Esophagus muscularis mucosa (tissue), 4 donors: ENCODE measurements around the gene RPS21. TPM values are rescaled to one million over a fixed set of nuclear protein-coding genes. Genes with fewer than 3 reads are reported as not detected.

ENCODE experiments used
- DNase-seq: peaks from one replicate; pipeline ENCODE4 v3.0.0-alpha.2; 2017; ENCODE audit errors: extremely low spot score
- H3K27ac ChIP-seq, 4 donors: fragments of 200-600 bp; sonication (generic); replicated peaks in 1 of 4; 1 replicate in 3 of 4; 2 replicates in 1 of 4; pipeline ENCODE4 v1.5.1; 2016 to 2019; ENCODE audit warnings: mild to moderate bottlenecking in 1 of 4
- H3K27me3 ChIP-seq, 4 donors: fragments of 200-600 bp; sonication (generic); one replicate each; pipeline versions ENCODE4 v1.5.1 to v1.6.0; 2016 to 2019
- H3K36me3 ChIP-seq, 4 donors: fragments of 200-600 bp; sonication (generic); one replicate each; pipeline ENCODE4 v1.5.1; 2016 to 2019
- H3K4me1 ChIP-seq, 4 donors: fragments of 200-600 bp; sonication (generic); one replicate each; pipeline ENCODE4 v1.5.1; 2016 to 2019
- H3K4me3 ChIP-seq, 4 donors: fragments of 200-600 bp; sonication (generic); 1 replicate in 2 of 4; 2 replicates in 2 of 4; pipeline ENCODE4 v1.5.1; 2016 to 2019; ENCODE audit warnings: mild to moderate bottlenecking in 4 of 4, moderate library complexity in 1 of 4
- H3K9me3 ChIP-seq, 4 donors: fragments of 200-600 bp; sonication (generic); 1 replicate in 3 of 4; 2 replicates in 1 of 4; pipeline ENCODE4 v1.5.1; 2016 to 2019
- EP300 ChIP-seq: sonication (generic); formaldehyde crosslinking; IDR thresholded peaks from one replicate; pipeline ENCODE4 v1.6.1; 2017; ENCODE audit warnings: antibody characterized with exemption
- POLR2A ChIP-seq: fragments of 450-650 bp; IDR thresholded peaks from one replicate; pipeline ENCODE4 v1.6.1; 2017; ENCODE audit warnings: antibody characterized with exemption, moderate library complexity, mild to moderate bottlenecking, low read depth
- POLR2AphosphoS5 ChIP-seq, 2 donors: sonication (generic); formaldehyde crosslinking; IDR thresholded peaks; one replicate each; pipeline ENCODE4 v1.6.1; 2017; ENCODE audit warnings: antibody characterized with exemption in 2 of 2
- WGBS: methylation state at CpG from one replicate; pipeline ENCODE4 v1.1.5; 2018; 5-methylcytosine and 5-hydroxymethylcytosine counted together
- intact Hi-C: fragments of 100-400 bp; cut with DNase I; formaldehyde crosslinking; loops from one replicate; pipeline ENCODE4 v1.15.1; 2023
- total RNA-seq, 4 donors: library from RNA; depleted of rRNA; stranded (reverse); fragments of >200 nt; gene quantifications; one replicate each; pipeline versions ENCODE4 v1.1.0 to v1.2.1, GENCODE V29; 2016
- TF ChIP-seq, protein P1 (sequence below), 3 experiments: fragments of 200-600 bp in 2 of 3; fragments of 450-650 bp in 1 of 3; sonication (generic) in 2 of 3; IDR thresholded peaks; one replicate each; pipeline ENCODE4 v1.5.1; 2017 to 2019; ENCODE audit warnings: antibody characterized with exemption in 3 of 3, mild to moderate bottlenecking in 2 of 3, moderate library complexity in 1 of 3

Gene RPS21
- total RNA-seq, 4 donors from 2014 or later = 581 to 2,787 (median 1,391) TPM

DNA sequence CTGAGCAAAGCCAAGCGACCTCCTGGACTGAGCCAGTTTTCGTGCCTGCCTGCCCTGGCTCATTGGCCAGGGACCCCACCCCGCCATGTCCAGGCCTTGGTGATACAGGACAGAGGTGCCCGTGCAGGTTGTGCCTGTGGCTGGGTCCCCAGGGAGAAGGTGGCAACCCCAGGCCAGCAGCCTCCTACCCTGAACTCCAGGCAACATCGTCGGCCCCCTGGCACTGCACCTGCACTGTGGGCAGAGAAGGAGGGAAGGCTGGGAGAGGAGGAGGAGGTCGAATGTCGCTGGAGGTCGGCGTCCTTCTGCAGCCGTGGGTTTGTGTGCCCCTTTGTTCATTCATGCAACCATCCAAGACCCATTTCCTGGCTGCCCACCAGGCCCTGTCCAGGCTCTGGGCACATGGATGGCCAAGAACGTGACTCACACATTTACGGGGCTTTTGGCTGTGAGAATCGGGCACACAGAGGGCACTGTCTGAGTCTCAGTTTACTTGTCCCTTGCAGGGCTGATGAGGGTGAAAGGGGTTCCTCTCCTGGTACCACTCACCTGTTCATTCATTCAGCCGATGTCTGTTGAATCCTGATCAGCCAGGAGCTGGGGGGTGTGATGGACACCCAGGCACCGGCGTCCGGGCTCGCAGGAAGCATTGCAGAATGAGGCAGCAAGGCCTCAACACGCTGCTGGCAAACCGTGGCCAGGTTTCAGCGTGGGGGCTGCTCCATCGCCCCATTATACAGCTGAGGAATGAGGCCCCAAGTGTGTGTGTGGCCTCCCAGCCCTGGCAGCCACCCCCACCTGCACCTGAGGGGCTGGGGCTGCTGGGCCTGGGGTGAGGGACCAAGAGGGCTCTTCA, 42.8 kb downstream of the RPS21 start:
- no peaks in the 10 kb centered on the region for H3K36me3 ChIP-seq
- no peak overlapping the region for H3K27ac ChIP-seq
- intact Hi-C loops = loop anchor here (5.0 kb wide), 1 partner anchor 63 kb away; no protein-coding TSS in a partner anchor
- TF ChIP-seq POLR2AphosphoS5 (IDR thresholded peaks at IDR 0.05) (no peak), EP300 (no peak), POLR2A (no peak)
- TF ChIP-seq, protein P1, sequence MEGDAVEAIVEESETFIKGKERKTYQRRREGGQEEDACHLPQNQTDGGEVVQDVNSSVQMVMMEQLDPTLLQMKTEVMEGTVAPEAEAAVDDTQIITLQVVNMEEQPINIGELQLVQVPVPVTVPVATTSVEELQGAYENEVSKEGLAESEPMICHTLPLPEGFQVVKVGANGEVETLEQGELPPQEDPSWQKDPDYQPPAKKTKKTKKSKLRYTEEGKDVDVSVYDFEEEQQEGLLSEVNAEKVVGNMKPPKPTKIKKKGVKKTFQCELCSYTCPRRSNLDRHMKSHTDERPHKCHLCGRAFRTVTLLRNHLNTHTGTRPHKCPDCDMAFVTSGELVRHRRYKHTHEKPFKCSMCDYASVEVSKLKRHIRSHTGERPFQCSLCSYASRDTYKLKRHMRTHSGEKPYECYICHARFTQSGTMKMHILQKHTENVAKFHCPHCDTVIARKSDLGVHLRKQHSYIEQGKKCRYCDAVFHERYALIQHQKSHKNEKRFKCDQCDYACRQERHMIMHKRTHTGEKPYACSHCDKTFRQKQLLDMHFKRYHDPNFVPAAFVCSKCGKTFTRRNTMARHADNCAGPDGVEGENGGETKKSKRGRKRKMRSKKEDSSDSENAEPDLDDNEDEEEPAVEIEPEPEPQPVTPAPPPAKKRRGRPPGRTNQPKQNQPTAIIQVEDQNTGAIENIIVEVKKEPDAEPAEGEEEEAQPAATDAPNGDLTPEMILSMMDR (IDR thresholded peaks at IDR 0.05) = no peak
- peaks cover 10 to 18% (median 15%) of the 10 kb centered on the region in 4 donors for H3K4me1 ChIP-seq
- no peak for DNase-seq
- H3K9me3 ChIP-seq = no peaks in the 10 kb centered on the region
- no peak overlapping the region for H3K4me3 ChIP-seq
- 76% methylated on average over 11 of the region's 23 CpGs for WGBS
- H3K27me3 ChIP-seq = peaks cover 0 to 43% (median 0%) of the 10 kb centered on the region in 4 donors

DNA sequence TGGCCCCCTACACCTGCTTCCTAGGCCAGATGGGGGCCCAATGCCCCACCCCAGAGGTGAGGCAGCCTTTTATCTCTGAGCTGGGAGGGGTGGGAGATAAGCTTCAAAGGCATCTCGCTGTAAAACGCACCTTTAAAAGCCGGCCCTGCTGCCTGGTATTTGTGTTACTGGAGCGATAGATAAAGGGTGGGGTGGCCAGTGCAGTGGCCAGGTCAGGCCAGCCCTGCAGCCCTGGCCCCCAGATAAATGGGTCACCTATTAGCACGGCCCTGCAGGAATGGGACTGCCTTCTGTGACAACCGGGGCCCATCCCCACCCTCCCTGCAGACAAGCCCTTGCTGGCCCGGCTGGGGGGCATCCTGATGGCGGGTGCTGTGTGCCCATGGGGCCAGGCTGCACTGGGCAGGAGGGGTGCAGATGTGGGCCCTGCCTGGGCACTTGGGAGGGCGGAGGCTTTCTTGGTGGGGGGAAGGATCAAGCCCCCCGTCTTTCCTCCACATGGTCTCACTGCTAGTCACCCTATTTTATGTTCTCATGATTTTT, 43.5 kb downstream of the RPS21 start:
- Histone ChIP-seq H3K4me3 (no peak overlapping the region), H3K27ac (no peak overlapping the region), H3K9me3 (no peaks in the 10 kb centered on the region), H3K4me1 (peaks cover 10 to 19% (median 15%) of the 10 kb centered on the region in 4 donors), H3K27me3 (peaks cover 0 to 36% (median 0%) of the 10 kb centered on the region in 4 donors), H3K36me3 (no peaks in the 10 kb centered on the region)
- WGBS = 87% methylated on average over 5 of the region's 10 CpGs
- TF ChIP-seq POLR2A = no peak
- TF ChIP-seq EP300 = no peak
- TF ChIP-seq POLR2AphosphoS5 (IDR thresholded peaks at IDR 0.05) = no peak
- TF ChIP-seq, protein P1 (IDR thresholded peaks at IDR 0.05) = no peak
- DNase-seq = no peak
- intact Hi-C loops = no loop called here

DNA sequence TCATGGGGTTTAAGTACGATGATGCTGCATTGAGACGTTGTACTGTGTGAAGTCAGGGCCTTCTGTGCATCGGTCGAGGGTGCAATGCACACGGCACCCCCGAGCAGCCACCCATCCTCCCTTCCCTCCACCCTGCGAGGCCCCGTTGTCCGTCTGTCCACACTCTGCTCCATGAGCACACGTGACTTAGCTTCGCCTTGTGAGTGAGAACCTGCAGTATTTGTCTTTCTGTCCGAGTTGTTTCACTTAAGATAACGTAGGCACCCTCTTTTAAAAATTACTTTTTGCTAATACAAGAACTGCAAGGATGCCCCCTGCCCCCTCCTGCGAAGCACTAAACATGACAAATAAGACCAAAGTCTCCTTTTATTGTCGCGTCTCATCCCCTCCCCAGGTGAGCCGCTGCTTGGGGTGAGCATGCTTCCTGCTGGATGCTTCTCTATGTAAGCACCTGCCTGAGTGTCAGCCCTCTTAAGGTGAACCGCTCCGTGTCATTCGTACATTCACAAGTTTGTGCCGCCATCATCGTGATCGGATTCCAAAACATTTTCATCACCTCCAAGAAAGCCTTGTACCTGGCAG, 44.1 kb downstream of the RPS21 start:
- Histone ChIP-seq H3K4me3 (no peak overlapping the region), H3K27ac (no peak overlapping the region), H3K36me3 (no peaks in the 10 kb centered on the region), H3K9me3 (no peaks in the 10 kb centered on the region), H3K4me1 (peaks cover 10 to 19% (median 15%) of the 10 kb centered on the region in 4 donors), H3K27me3 (peaks cover 0 to 34% (median 0%) of the 10 kb centered on the region in 4 donors)
- DNase-seq = no peak
- WGBS = 74% methylated on average over 23 of the region's 23 CpGs
- TF ChIP-seq, protein P1 (IDR thresholded peaks at IDR 0.05) = no peak
- TF ChIP-seq POLR2AphosphoS5 (IDR thresholded peaks at IDR 0.05) (no peak), EP300 (no peak), POLR2A (no peak)
- intact Hi-C loops = no loop called here

DNA sequence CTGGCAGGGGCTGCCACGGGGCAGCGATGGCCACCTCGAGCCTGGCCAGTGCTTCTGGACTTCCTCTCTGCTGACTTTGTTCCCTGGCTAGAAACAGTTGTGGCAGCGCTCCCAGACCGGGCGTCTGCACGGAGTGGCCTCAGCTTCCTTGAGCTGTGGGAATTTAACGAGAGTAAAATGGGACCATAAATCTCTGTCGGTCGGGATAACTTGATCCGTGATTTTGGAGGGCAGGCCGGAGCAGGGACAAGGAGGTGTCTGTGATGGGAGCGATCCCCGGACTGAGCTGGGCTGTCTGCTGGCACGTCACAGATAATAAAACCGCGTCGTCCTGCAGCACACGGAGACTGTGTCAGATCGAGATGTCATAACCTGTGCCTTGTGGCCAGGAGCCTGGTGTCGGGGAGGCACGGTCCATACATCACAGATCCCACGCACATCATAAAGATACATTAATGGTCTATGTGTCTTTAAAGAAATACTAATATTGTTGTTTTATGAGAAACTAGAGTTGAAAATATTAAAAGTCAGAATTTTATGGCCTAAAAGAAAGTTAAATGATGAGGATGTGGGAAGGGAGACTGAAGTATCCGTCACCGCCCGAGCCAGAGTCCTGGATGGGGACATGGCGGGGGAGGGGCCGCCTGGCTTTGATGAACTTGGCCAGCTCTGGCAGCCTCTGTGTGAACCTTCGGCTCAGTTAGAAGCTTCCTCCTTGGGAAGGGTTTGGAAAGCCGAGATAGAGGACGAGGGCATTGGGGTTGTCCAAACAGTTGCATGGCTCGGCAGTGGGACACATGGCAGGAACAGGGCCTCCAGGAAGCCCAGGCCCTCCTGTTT, 47.0 kb downstream of the RPS21 start:
- Histone ChIP-seq H3K9me3 (no peaks in the 10 kb centered on the region), H3K4me3 (peak overlapping the region in 1 of 4 donors; percentile 24), H3K4me1 (peaks cover 10 to 41% (median 35%) of the 10 kb centered on the region in 4 donors), H3K27ac (peak overlapping the region in 3 of 4 donors; percentile 11 to 55 (median 47)), H3K27me3 (peaks cover 0 to 28% (median 0%) of the 10 kb centered on the region in 4 donors), H3K36me3 (no peaks in the 10 kb centered on the region)
- WGBS = 22% methylated on average over 32 of the region's 32 CpGs
- intact Hi-C loops = no loop called here
- no peak for TF ChIP-seq EP300
- no peak for TF ChIP-seq POLR2A
- peak in 1 of 2 donors; percentile 54 for TF ChIP-seq POLR2AphosphoS5 (IDR thresholded peaks at IDR 0.05)
- no peak for DNase-seq
